Progenitor cell of endocrine pancreas (in vitro differentiated cells): ENCODE measurements around the gene RGS7. TPM values are rescaled to one million over a fixed set of nuclear protein-coding genes. Genes with fewer than 3 reads are reported as not detected.

Source experiments
- DNase-seq: peaks from one replicate; pipeline ENCODE4 v3.0.0; 2021; ENCODE audit warnings: low spot score; ENCODE audit not compliant: unreplicated experiment
- H3K27ac Mint-ChIP-seq: 2 replicates; pipeline ENCODE4 v1.8.0; 2021; ENCODE audit warnings: mild to moderate bottlenecking, moderate library complexity, mixed read lengths
- H3K27me3 Mint-ChIP-seq: 2 replicates; pipeline ENCODE4 v1.8.0; 2021; ENCODE audit warnings: mixed read lengths
- H3K36me3 Mint-ChIP-seq: 2 replicates; pipeline ENCODE4 v1.8.0; 2022; ENCODE audit warnings: mixed read lengths; ENCODE audit not compliant: insufficient read depth
- H3K4me1 Mint-ChIP-seq: 2 replicates; pipeline ENCODE4 v1.8.0; 2021; ENCODE audit warnings: low read depth, mixed read lengths
- H3K4me3 Mint-ChIP-seq: 2 replicates; pipeline ENCODE4 v1.8.0; 2021; ENCODE audit warnings: low read depth, mild to moderate bottlenecking, moderate library complexity, mixed read lengths
- H3K9me3 Mint-ChIP-seq: 2 replicates; pipeline ENCODE4 v1.8.0; 2021; ENCODE audit warnings: low read depth, mixed read lengths
- total RNA-seq: library from RNA; stranded (reverse); gene quantifications from 2 replicates; pipeline ENCODE4 v1.2.1, GENCODE V29; 2021
- TF ChIP-seq, protein P1 (sequence below): fragments of 200-600 bp; sonication (generic); IDR thresholded peaks from one replicate; pipeline ENCODE4 v1.5.0; 2021; ENCODE audit warnings: antibody characterized with exemption, mild to moderate bottlenecking; ENCODE audit not compliant: unreplicated experiment

Gene RGS7
- total RNA-seq, 1 donor from 2014 or later, result 2.4 TPM

DNA sequence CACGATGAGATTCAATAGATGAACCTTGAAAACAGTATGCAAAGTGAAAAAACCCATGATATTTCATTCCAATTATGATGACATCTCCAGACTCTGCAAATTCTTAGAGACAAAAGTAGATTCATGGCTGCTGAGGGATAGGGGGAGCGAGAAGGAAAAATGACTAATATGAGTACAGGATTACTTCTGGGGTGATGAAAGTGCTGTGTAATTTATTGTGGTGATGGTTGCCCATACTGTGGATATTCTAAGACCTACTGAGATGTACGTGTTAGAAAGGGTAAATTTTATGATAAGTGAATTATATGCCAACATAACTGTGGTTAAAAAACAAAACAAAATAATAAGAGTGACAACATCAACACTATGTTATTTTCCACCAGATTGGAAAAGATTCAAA lies 18.9 kb upstream of the RGS7 start:
- Mint-ChIP-seq H3K36me3 (no peaks in the 10 kb centered on the region), H3K4me1 (no peaks in the 10 kb centered on the region), H3K27ac (no peak overlapping the region), H3K9me3 (no peaks in the 10 kb centered on the region), H3K4me3 (no peak overlapping the region), H3K27me3 (no peaks in the 10 kb centered on the region)
- DNase-seq, result no peak
- TF ChIP-seq, protein P1, sequence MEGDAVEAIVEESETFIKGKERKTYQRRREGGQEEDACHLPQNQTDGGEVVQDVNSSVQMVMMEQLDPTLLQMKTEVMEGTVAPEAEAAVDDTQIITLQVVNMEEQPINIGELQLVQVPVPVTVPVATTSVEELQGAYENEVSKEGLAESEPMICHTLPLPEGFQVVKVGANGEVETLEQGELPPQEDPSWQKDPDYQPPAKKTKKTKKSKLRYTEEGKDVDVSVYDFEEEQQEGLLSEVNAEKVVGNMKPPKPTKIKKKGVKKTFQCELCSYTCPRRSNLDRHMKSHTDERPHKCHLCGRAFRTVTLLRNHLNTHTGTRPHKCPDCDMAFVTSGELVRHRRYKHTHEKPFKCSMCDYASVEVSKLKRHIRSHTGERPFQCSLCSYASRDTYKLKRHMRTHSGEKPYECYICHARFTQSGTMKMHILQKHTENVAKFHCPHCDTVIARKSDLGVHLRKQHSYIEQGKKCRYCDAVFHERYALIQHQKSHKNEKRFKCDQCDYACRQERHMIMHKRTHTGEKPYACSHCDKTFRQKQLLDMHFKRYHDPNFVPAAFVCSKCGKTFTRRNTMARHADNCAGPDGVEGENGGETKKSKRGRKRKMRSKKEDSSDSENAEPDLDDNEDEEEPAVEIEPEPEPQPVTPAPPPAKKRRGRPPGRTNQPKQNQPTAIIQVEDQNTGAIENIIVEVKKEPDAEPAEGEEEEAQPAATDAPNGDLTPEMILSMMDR, result no peak

DNA sequence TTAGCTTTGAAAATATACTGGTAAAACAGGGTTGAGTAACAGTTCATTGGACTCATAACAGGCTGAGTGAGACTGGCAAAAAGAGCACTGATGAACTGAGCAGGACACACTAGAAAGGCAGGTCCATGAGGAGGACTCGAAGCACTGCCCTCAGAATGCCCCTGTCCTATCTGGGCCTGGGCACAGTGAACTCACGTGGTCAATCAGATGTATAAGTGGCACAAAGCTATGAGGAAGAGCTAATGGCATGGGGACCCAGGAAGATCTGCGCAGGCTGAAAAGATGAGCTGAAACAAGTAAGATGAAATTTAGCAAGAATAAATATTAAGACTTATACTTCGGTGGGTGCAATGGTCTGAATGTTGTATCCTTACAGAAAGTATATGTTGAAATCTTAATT lies 9.2 kb upstream of the RGS7 start:
- Mint-ChIP-seq H3K36me3 (no peaks in the 10 kb centered on the region), H3K4me1 (peaks cover 6% of the 10 kb centered on the region), H3K27ac (no peak overlapping the region), H3K4me3 (no peak overlapping the region), H3K27me3 (peaks cover 6% of the 10 kb centered on the region), H3K9me3 (no peaks in the 10 kb centered on the region)
- TF ChIP-seq, protein P1, result no peak
- no peak for DNase-seq

DNA sequence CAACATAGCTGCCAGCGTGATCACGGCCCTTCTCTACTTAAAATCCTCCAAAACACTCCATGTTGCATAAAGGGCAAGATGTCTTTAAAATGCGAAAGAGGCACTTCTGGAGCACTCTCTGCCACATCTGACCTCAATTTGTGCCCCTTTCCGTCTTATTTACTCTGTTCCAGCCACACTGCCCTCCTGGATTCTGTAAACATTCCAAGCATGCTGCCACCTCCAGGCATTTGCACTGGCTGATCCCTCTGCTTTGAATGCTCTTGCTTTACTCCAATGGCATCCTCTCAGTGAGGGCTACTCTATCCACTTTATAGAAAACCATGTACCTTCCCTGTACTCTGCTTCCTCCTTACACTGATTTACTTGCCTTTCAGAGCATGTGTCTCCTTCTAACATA lies 5.3 kb upstream of the RGS7 start:
- no peak for DNase-seq
- peaks cover 8% of the 10 kb centered on the region for H3K4me1 Mint-ChIP-seq
- no peak overlapping the region for H3K4me3 Mint-ChIP-seq
- no peaks in the 10 kb centered on the region for H3K9me3 Mint-ChIP-seq
- no peak overlapping the region for H3K27ac Mint-ChIP-seq
- H3K27me3 Mint-ChIP-seq, result peaks cover 25% of the 10 kb centered on the region
- H3K36me3 Mint-ChIP-seq, result no peaks in the 10 kb centered on the region
- TF ChIP-seq, protein P1, result no peak

DNA sequence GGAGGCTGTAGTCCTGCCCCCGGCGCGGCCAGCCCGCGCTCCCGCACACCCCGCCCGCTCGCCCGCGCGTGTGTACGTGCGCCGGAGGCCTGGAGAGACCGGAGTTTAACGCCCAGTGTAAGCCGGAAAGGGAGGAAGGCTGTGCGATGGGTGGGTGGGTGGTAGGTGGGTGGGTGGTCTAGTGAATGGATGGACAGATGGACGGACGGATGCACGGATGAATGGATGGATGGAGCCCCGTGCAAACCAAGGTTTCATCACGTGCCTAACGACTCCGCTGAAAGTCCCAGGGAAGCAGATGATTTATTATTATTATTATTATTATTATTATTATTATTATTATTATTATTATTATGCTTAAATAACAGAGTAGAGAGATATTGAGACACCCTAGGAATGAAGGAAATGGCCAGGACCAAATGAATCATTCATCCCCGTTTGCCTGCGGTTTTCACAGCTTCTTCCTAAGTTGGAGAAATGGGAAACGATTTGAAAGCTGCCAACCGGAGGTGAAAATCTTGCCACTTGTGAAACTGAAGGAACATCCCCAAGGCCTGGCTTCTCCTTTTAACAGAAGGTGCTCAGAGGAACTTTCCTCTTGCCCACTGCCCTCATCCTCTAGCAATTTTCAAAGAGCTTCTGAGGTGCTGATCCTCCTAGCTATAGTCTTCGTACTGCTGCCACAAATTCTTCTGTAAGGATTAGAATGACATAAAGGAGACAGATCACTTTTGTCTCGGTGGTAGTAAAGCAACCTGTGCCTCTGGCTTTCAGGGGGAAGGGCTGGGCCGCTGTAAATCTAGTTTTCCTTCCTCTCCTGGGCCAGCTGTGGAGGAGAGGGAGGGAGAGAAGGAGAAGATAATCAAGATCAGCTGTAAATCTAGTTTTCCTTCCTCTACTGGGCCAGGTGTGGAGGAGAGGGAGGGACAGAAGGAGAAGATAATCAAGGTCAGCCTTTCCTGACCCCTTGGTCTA lies 648 bp upstream of the RGS7 start:
- H3K4me1 Mint-ChIP-seq, result peaks cover 11% of the 10 kb centered on the region

DNA sequence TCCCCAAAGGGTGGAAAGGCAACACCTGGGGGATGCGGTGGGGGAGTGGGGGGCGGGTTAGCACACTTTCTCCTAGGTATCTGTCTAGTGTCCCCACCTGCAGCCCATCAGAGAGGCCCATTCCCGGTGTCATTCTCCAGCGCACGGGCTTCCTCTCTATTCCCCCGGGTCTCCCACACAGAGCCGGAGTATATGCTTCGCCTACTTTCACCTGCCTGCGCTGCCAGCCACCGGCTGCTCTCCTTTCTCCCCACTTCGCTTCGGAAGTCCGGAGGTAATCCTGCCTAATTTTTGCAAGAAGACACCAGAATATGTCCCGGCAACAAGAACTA lies 852 bp downstream of the RGS7 start:
- peak overlapping the region; percentile 39 for H3K27ac Mint-ChIP-seq
- no peak for DNase-seq
- H3K27me3 Mint-ChIP-seq, result peaks cover 41% of the 10 kb centered on the region
- TF ChIP-seq, protein P1, result no peak
- H3K9me3 Mint-ChIP-seq, result no peaks in the 10 kb centered on the region
- no peaks in the 10 kb centered on the region for H3K36me3 Mint-ChIP-seq
- peak overlapping the region; percentile 86 for H3K4me3 Mint-ChIP-seq
- H3K4me1 Mint-ChIP-seq, result peaks cover 5% of the 10 kb centered on the region

More for the DNA sequence above, 648 bp upstream of the RGS7 start:
- Mint-ChIP-seq H3K9me3 (no peaks in the 10 kb centered on the region), H3K36me3 (no peaks in the 10 kb centered on the region), H3K27ac (no peak overlapping the region), H3K27me3 (peaks cover 44% of the 10 kb centered on the region), H3K4me3 (peak overlapping the region; percentile 68)
- TF ChIP-seq, protein P1, result no peak
- DNase-seq, result no peak
